Measurements from ENCODE around the gene TNS1.
"Not testable (repeated sequence)": the region's sequence is repeated elsewhere in the genome, so short reads cannot be mapped to it uniquely, and the experiment has no call there.

TNS1 gene

DNA sequence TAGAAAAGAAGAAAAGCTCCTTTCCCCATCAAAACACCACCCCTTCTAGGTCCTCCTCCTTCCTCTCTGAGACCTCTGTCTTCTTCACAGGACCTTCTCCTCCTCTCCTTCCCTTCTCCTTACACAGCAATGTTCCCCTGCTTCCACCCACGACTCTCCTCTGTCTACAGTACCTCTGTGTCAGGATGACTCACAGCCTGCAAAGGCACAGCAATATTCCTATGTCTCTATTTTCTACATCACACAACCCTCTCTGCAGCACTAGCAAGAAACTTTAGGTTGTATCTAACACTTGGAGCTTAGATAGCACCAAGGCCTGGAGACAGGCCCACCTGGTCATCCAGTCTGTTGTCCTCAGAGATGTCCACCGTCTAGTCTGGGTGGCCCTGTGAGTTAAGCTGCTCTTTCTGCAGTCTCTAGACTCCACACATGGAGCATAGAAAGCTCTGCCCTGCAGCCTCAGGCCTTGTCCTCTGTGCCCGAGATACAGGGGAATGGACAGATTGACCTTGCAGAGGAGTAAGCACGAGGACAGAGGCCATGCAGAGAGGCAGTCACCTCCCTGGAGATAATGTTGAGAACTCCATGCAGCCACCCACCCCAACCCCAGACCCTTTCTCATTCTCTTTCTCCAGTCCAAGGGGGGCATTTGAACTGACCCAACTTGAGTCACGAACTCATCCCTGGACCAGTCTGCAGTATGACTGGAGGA, 212.0 kb downstream of the TNS1 start:
- DNase-seq: peak; percentile 36

DNA sequence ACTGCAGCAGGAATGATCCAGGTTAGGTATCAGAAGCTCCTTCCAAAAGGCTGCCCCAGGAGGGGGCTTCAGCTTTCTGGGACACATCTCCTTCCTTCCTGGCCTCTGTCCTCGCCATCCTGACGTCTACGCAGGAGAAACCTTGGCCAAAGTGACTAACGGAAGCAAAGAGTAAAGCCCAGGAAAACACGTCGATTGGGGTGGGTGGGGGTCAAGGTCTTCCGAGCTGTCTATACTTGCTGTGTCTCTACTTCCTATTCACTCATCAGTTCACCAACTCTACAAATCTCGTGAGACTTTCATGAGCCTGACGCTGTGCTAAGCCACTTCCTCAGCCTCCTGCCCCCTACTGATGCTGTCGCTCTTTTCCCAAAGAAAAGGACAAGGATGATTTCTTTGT, 212.6 kb downstream of the TNS1 start:
- DNase-seq: peak; percentile 74

DNA sequence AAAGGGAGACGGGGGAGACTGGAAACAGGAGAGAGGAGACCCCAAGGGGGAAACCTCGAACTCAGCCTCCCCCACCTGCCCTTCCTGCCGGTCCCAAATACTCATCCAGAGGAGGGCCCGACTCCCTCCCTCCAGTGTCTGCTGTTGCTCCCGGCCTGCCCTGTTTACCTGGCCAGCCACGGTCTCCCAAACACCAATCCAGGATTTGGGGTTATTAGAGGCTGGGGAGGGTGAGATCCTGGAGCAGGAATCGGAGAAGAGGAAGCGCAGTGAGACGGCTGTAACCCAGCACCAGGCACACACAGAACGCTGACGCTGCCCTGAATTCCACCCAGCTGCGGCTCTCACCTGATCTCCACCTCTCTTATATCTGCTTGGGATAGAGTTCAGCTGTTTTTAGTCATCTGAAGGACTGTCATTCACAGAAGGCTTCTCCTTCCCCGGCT, 213.0 kb downstream of the TNS1 start:
- no peak for DNase-seq

DNA sequence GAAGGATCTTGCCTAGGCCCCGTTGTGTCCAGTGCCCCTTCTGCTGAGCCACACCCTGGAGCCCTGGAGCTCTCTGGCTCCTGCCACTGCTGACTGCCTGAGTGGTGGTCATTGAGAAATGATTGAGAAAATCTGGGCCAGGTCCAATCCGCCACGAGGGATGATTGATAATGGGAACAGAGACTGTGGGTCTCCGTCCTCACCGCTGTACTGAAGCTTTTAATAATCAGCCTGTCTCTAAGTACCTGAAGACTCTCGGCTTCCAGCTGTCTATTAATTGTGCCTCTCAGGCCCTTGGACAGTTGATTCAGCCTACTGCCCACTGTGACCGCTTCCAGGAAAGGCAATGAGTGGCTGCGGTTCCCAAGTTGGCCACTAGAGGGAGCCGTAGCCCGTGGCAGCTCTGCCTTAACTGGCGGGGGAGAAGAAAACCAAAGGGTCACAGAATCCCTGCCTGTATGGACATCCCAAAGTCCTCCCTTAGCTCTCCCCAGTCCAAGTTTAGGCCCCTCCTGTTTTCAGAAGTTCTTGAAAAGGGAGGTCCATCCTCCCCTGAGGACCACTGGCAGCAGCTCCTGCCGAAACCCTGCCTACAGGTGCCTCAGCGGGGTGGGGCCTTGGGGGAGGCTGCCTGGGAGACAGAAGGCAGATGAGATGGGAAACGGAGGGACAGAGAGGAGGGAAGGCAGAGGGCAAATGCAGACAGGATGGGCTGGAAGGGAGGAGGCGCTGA, 213.6 kb downstream of the TNS1 start:
- DNase-seq: peak; percentile 56

DNA sequence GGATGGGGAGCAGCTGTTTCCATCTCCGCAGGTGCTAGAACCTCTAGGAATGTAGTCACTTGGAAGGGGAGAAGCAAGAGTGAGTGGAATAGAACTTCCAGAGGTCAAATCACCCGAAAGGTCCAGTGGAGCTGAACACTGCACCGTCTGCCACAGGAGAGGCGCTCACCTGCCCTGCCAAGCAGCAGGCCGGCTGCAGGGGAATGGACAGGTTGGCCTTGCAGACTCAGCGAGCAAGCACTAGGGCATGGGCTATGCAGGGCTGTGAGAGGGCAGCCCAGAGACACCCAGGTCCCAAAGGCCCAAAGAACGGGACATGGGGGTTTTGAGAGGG, 214.2 kb downstream of the TNS1 start:
- no peak for DNase-seq

DNA sequence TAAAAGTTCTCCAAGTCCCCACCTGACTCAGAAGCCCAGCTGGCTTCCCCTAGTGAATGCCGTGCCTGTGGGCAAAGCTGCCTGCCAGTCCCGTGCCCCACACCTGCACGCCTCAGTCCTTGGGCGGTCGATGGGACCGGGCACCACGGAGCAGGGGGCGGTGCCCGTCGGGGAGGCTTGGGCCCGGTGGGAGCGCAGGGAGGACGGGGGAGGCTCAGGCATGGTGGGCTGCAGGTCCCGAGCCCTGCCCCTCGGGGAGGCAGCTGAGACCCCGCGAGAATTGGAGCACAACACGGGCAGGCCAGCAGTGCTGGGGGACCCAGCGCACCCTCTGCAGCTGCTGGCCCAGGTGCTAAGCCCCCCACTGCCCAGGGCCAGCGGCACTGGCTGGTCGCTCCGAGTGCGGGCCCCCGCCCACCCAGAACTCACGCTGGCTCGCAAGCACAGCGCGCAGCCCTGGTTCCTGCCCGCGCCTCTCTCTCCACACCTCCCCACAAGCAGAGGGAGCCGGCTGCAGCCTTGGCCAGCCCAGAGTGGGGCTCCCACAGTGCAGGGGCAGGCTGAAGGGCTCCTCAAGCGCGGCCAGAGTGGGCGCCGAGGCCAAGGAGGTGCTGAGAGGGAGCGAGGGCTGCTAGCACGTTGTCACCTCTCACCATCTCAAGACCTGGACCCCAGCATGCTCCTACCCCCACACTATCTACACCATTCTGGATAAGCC, 215.5 kb downstream of the TNS1 start:
- no peak for DNase-seq

DNA sequence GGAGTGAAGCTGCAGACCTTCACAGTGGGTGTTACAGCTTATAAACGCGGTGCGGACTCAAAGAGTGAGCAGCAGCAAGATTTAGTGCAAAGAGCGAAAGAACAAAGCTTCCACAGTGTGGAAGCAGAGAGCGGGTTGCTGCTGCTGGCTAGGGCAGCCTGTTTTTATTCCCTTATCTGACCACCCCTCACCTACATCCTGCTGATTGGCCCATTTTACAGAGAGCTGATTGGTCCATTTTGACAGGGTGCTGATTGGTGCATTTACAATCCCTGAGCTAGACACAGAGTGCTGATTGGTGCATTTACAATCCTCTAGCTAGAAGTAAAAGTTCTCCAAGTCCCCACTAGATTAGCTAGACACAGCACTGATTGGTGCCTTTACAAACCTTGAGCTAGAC, 216.2 kb downstream of the TNS1 start:
- DNase-seq: not testable (repeated sequence)

DNA sequence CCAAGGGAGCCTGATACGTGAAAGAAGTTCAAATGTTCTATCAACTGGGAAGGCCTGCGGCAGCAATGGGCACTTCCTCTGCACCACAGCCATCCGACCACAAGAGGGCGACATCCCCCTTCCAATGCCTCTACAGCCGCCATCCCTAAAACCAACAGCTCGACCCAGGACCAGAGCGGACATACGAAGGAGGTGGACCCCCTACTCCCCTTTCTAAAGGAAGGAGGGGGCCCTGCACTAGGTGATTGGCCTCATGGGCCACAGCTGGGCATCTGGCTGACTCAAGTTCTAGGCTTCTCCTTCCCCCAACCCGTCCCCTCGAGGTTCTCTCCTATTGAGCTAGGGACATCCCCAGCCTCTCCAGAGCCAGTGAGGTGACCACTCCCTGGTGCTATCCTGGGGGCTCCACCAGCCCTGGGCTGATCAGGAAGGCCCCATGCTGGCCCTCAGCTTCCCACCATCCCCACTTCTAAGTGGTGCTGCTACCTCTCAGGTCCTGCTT, 217.2 kb downstream of the TNS1 start:
- peak; percentile 60 for DNase-seq

DNA sequence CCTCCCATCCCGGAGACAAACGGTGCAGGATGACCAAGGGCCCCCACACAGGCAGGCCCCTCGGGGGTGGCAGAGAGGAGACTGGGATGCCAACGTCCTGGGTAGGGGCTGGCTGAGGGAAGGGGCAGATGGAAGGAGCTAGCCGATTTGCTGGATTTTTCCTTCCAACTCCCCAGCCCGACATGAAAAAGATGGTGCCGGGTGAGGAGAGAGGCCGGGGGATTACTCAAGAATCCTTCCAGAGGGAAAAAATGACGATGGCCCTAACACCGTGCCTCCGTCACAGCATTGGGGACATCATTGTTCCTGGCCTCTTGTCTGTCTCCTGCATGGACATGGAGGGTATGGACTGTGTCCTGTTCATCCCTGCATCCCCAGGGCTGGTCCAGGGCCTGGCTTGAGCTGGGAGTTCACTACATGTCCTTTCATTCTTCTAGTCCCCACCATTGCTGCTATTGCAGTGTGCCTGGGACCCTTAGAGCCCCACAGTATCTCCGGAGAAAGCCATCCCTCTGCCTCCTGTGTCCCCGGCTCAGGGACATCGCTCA, 217.7 kb downstream of the TNS1 start:
- no peak for DNase-seq

DNA sequence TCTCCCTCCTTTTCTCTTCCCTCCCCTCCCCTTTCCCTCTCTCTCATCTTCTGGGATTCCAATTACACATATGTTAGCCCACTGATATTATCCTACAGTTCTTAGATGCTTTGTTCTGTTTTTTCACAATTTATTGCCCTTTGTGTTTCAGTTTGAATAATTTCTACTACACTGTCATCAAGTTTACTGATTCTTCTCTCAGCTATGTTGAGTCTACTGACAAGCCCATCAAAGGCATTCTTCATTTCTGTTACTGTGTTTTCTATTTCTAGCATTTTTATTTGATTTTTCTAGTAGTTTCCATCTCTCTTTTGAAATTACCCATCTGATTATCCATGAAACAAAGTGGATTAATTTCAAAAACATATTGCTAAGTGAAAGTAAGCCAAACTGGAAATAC, 219.6 kb downstream of the TNS1 start:
- DNase-seq: no peak

DNA sequence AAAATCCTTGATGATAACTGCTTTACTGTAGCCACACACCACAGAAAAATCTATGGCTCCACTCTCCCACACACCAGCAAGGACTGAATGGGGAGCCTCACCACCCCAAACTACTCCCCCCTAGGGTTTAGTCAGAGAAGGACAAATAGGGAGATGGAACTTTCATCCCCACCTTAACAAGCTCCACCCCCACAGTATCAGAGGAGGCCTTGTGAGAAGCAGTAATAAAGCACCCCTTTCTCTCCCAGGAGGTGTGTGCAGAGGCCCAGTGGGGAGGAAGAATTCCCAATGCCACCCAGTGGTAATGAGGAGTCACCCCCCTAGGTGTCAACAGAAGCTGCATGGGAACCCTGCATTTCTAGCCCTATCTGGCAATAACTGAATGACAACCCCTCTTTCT, 224.9 kb downstream of the TNS1 start:
- DNase-seq: no peak

DNA sequence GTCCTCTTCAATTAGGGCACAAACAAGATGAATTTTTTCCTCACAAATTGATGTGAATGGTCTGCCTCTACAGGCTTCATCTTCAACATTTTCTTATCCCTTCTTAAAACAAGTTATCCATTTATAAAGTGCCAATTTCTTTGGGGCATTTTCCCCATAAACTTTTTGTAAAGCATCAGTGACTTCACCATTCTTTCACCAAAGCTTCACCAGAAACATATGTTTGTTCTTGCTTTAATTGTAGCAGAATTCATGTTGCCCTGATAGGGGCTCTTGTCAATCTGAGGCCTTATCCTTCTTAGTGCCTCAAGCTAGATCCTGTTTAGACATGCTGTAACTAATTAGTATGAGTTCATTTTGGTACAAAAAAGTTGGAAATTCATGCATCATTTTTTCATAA, 226.2 kb downstream of the TNS1 start:
- DNase-seq: no peak

DNA sequence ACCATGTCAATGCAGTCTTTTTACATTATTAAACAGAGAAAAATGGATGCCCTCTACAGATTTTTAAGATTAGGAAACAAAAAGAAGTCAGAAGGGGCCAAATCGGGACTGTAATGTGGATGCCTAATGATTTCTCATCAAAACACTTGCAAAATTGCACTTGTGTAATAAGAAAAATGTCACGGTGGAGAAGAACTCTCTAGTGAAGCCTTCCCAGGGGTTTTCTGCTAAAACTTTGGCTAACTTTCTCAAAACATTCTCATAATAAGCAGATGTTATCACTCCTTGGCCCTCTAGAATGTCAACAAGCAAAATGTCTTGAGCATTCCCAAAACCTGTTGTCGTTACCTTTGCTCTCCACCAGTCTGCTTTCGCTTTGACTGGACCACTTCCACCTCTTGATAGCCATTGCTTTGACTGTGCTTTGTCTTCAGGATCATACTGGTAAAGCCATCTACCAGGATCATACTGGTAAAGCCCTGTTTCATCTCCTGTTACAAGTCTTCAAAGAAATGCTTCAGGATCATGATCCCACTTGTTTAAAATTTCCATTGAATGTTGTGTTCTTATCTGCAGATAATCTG, 226.8 kb downstream of the TNS1 start:
- no peak for DNase-seq

DNA sequence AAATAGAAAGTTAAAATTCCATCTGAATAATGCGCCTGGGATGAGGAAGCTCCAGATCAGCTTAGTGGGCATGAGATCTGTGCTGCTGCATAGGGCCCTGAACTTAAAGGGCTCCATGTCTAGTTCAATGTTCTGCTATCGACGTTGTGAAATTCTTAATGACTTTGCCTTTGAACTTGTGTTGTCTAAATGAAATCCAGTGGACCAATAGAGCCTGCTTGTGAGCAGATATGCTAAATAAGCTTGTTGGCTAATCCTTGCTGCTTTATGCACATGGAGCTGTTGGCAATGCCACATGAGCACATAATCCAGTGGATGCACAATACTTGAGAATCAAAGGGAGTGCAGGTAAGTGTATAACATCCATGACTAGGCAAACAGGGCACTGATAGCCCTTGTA, 228.6 kb downstream of the TNS1 start:
- no peak for DNase-seq

DNA sequence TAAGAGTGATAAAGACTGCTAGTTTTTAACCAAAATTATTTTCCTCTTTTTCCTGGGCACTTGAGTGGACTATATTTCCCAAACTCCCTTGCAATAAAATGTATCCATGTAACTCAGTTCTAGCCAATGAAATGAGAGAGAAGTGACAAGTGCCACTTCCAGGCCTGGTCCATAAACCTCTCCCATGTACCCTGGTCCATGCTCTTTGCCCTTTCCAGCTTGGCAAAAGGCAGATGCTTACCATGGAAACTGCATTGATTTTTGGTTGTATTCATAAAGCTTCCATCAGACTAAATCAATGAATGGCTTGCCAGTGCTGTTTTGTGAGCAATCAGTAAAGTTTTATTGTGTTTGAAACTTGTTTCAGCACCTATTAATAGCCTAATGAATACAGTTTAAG, 229.3 kb downstream of the TNS1 start:
- no peak for DNase-seq

DNA sequence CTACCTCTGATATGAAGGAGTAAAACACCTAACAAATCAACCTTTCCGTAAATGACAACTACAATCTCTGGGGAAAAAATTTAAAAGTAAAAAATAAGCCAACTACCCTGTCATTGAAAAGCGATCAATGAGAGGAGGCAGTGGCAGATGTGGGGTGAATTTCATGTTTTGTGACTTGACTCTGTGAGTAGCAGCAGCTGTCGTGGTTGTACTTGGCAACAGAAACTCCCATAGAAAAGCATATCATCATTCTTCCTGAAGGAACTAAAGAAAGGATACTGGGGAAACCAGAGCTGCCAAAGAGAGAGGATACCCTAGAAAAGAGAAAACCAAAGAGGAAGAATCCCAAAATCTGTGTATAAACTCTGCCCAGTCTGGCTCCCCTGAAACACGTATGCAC, 236.4 kb downstream of the TNS1 start:
- DNase-seq: no peak

DNA sequence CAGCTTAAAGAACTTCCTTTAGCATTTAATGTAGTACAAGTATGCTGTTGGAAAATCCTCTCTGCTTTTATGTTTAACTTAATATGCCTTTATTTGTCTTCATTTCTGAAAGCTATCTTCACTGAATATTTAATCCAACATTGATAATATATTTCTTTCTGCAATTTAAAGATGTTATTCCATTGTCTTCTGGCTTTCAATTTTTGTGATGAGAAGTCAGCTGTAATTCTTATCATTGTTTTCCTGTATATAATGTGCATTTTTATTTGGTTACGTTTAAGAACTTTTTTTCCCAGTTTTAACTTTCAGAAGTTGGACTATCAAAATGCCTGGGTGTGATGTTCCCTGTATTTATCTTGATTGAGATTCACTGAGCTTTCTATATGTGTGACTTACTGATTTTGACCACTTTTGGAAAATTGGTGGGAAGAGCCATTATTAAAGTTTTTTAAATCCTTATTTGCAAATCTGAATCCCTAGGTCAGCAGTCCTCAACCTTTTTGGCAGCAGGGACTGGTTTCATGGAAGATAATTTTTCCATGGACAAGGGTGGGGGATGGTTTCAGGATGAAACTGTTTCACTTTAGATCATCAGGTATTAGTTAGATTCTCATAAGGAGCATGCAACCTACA, 241.0 kb downstream of the TNS1 start:
- DNase-seq: no peak

DNA sequence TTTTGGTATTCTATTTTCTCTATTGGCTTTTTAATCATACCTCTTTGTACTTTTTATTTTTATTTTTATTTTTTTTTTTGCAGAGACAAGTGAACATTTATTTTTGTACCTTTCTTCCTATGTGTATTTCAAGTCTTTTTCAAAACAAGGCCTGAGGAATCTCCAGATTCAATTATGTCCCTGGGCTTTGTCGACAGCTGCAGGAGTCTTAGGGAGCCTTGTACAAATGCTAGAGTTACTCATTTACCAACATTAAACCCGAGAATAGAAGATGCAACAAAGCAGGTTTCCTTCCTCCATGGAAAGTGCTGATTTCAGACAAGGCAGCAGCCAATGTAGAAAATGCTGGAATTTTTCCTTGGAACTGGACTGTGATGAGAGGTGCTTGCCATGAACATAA, 242.8 kb downstream of the TNS1 start:
- DNase-seq: no peak

DNA sequence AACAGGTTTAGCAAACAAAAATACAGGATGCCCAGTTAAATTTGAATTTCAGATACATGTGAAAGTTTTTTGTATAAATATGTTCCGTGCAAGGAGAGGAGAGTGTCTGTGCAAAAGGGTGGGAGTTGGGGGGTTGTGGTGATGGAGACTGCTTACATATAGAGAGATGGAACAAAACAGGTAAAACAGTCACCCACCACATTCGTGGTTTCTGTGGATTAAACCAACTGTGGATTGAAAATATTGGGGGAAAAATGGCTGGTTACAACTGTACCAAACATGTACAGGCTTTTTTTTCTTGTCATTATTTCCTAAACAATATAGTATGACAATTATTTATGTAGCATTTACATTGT, 245.7 kb downstream of the TNS1 start:
- DNase-seq: no peak

DNA sequence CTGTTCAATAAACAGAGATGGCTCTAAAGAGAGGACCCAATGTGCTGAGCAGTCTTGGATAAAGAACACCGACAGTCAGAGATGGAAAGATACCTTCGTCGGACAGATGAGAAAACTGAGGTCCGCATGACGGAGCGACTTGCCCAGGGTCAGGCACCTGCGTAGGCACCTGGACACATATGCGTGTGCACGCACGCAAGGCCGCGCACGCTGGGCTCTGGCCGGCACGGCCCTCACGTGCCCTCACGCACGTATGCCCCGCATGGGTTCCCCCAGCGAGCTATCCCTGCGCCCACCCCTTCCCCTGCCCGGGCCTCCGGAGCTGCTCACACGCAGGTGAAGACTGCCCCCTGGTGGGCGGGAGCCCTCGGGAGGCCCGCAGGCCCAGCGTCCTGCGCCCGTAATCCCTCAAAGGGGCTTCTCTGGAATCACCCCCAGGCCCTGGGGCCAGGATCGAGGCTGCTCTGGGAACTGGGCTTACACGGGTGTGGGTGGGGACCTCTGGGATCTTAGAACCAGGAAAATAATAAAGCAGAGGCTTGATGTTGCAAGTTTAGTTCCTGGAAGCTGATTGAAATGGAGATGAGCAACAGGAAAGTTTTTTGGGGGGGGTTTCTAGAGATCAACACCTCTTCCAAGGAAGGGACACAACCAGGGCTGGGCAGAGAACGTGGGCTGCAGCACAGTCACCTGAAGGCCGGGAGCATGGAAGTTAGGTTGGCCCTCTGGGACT, 246.3 kb downstream of the TNS1 start:
- DNase-seq: peak; percentile 35

DNA sequence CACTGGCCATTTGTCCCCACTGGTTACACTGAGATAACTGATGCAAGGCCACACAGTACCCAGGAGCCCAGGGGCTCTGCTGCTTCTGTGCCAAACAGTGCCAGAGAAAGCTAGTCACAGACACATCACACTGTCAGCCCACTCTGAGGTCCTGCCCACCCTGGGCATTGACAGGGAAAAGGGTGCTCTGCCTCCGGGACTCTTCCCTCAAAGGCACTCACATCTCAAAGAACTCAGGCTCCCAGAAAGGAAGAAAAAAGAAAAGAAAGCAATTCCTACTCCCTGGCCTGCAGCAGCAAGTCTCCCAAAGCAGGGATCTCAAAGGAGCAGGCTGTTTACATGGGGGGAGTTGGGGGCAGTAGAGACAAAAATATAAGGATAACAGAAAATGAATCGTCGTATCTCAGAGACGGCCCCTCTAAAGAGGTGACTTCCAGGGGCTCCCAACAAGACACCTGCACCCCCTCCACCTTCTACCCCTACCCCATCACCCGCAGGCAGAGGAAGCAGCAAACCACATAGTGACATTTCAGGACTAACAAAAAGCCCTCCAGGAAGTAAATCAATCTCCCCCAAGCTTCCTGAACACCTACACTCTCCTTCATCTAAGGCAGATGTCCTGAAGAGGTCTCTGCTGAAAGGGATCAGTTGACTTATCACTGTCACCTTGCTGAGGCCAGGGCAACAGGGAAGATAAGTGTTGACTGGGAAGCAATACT, 247.6 kb downstream of the TNS1 start:
- DNase-seq: no peak

Data from MV-4-11 (cell line).